Osteoblast (primary cell): ENCODE data around the gene WDR36. TPM values are rescaled to one million over a fixed set of nuclear protein-coding genes. Genes with fewer than 3 reads are reported as not detected.

Experiments
- DNase-seq: peaks from one replicate; pipeline ENCODE4 v3.0.0; 2011; ENCODE audit warnings: low spot score, mixed read lengths; ENCODE audit not compliant: insufficient read length; ENCODE audit errors: missing footprints
- H2AFZ ChIP-seq: 2 replicates; pipeline ENCODE4 v1.6.0; 2011; ENCODE audit warnings: mild to moderate bottlenecking, low read length
- H3K27ac ChIP-seq: 2 replicates; pipeline ENCODE4 v1.5.1; 2011; ENCODE audit warnings: mild to moderate bottlenecking, low read depth, low read length, moderate library complexity
- H3K27me3 ChIP-seq: 2 replicates; pipeline ENCODE4 v1.6.0; 2012; ENCODE audit warnings: mild to moderate bottlenecking, control low read depth, inconsistent platforms, low read length, moderate library complexity; ENCODE audit not compliant: insufficient read depth
- H3K36me3 ChIP-seq: 2 replicates; pipeline ENCODE4 v1.5.1; 2011; ENCODE audit warnings: mild to moderate bottlenecking, low read length, control low read depth, moderate library complexity; ENCODE audit not compliant: insufficient read depth
- H3K4me1 ChIP-seq: 2 replicates; pipeline ENCODE4 v1.5.1; 2011; ENCODE audit warnings: mild to moderate bottlenecking, low read length, control low read depth, moderate library complexity; ENCODE audit not compliant: insufficient read depth
- H3K4me2 ChIP-seq: 2 replicates; pipeline ENCODE4 v1.6.0; 2011; ENCODE audit warnings: mild to moderate bottlenecking, low read length; ENCODE audit not compliant: insufficient read depth
- H3K4me3 ChIP-seq: fragments of 200-600 bp; sonication (generic); 3 replicates; pipeline ENCODE4 v1.5.1; 2012; ENCODE audit warnings: mild to moderate bottlenecking, low read length, inconsistent platforms; ENCODE audit not compliant: insufficient read depth
- H3K79me2 ChIP-seq: 2 replicates; pipeline ENCODE4 v1.6.0; 2012; ENCODE audit warnings: mild to moderate bottlenecking, low read length, control low read depth, inconsistent platforms; ENCODE audit not compliant: insufficient read depth
- H3K9me3 ChIP-seq: 2 replicates; pipeline ENCODE4 v1.5.1; 2011; ENCODE audit warnings: low read depth, low read length, control low read depth
- H4K20me1 ChIP-seq: 2 replicates; pipeline ENCODE4 v1.6.0; 2012; ENCODE audit warnings: mild to moderate bottlenecking, low read length, control low read depth; ENCODE audit not compliant: insufficient read depth
- total RNA-seq: library from RNA; depleted of rRNA; stranded (reverse); fragments of >200 nt; gene quantifications from 2 replicates; pipeline ENCODE4 v1.2.3, GENCODE V29; 2012
- TF ChIP-seq, protein P1 (sequence below): IDR thresholded peaks from 2 replicates; pipeline ENCODE4 v1.5.1; 2011; ENCODE audit warnings: mild to moderate bottlenecking, low read depth, low read length, moderate library complexity; ENCODE audit errors: extremely low read depth

The WDR36 gene
- total RNA-seq, 1 donor = 44.5 TPM

DNA sequence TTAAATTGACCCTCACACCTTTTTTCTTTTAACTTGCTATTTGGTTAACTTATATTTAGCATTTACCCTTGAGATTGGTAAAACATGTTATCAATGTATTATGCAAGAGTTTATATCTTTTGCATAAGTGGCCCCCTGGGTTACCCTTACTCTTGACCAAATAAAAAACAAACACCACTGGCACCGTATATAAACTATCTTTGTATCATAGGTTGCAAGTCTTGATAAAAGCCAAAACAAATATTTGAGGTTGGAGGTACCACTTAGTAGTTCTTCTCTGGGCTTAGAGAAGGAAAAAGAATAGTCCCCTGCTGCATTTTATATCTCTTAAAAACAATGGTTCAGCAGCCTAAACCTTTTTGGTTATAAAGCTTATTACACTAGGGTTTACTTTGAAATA lies 61.3 kb downstream of the WDR36 start:
- H3K79me2 ChIP-seq = no peaks in the 10 kb centered on the region
- H3K36me3 ChIP-seq = no peaks in the 10 kb centered on the region
- no peak overlapping the region for H3K27ac ChIP-seq
- no peaks in the 10 kb centered on the region for H3K27me3 ChIP-seq
- H3K4me1 ChIP-seq = no peaks in the 10 kb centered on the region
- no peak overlapping the region for H3K4me2 ChIP-seq
- H3K9me3 ChIP-seq = no peaks in the 10 kb centered on the region
- H2AFZ ChIP-seq = no peak overlapping the region
- TF ChIP-seq, protein P1, sequence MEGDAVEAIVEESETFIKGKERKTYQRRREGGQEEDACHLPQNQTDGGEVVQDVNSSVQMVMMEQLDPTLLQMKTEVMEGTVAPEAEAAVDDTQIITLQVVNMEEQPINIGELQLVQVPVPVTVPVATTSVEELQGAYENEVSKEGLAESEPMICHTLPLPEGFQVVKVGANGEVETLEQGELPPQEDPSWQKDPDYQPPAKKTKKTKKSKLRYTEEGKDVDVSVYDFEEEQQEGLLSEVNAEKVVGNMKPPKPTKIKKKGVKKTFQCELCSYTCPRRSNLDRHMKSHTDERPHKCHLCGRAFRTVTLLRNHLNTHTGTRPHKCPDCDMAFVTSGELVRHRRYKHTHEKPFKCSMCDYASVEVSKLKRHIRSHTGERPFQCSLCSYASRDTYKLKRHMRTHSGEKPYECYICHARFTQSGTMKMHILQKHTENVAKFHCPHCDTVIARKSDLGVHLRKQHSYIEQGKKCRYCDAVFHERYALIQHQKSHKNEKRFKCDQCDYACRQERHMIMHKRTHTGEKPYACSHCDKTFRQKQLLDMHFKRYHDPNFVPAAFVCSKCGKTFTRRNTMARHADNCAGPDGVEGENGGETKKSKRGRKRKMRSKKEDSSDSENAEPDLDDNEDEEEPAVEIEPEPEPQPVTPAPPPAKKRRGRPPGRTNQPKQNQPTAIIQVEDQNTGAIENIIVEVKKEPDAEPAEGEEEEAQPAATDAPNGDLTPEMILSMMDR = no peak
- no peak for DNase-seq
- H3K4me3 ChIP-seq = no peak overlapping the region
- H4K20me1 ChIP-seq = no peaks in the 10 kb centered on the region

DNA sequence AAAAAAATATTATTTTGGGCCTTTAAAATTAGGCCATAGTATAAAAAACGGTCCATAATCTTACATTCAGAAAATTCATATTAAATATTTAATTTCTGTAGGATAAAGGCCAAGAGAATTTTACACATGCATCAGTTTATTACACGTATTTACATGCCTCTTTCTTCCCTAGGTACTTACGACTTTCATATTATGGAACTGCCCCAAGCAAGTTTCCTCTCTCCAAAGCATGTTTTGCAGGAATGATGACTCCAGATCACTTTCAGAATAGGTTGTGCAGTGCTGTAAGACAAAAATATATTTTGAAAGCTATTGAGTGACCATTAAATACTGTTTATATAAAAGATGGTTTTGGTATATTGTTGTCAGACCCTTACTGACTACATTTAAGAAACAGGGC lies 61.8 kb downstream of the WDR36 start:
- TF ChIP-seq, protein P1 = no peak
- no peaks in the 10 kb centered on the region for H3K79me2 ChIP-seq
- H2AFZ ChIP-seq = peak overlapping the region; percentile 26
- no peaks in the 10 kb centered on the region for H3K9me3 ChIP-seq
- no peaks in the 10 kb centered on the region for H3K4me1 ChIP-seq
- no peak overlapping the region for H3K27ac ChIP-seq
- no peak overlapping the region for H3K4me2 ChIP-seq
- H3K27me3 ChIP-seq = no peaks in the 10 kb centered on the region
- no peak for DNase-seq
- no peaks in the 10 kb centered on the region for H4K20me1 ChIP-seq
- H3K36me3 ChIP-seq = no peaks in the 10 kb centered on the region
- H3K4me3 ChIP-seq = no peak overlapping the region

DNA sequence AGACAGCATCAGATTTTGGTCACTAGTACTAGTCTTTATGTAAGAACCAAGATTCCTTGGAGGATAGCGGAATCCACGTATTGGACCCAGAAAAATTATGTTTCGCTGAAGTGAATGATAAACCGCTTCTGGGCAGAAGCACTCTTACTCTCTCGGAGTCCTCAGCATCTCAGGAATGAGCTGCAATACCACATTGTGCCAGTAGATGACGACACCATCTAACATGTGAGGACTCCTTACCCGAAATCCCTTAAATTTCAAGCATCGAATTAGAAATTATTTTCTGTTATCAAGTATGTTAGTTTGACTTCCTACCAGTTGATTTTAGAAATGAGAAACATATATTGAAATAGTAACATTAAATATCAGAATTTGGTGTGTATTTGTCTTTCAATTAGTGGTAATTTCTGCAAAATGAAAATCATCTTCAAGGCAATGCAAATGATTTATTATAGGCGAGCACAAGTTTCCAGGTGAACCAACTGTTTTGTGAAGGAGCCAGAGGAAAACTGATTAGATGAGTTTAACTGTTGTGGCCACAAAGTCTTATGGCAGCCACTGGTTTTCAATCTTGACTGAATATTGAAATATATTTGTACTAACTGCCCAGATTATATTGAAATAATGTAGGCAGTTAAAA lies 66.1 kb downstream of the WDR36 start:
- Histone ChIP-seq H3K4me1 (no peaks in the 10 kb centered on the region), H4K20me1 (no peaks in the 10 kb centered on the region), H3K4me2 (peak overlapping the region; percentile 63), H3K36me3 (no peaks in the 10 kb centered on the region), H3K9me3 (no peaks in the 10 kb centered on the region), H3K4me3 (peak overlapping the region; percentile 22), H3K79me2 (no peaks in the 10 kb centered on the region), H2AFZ (peak overlapping the region; percentile 65), H3K27ac (no peak overlapping the region), H3K27me3 (no peaks in the 10 kb centered on the region)
- TF ChIP-seq, protein P1 = peak; percentile 100
- DNase-seq = no peak

DNA sequence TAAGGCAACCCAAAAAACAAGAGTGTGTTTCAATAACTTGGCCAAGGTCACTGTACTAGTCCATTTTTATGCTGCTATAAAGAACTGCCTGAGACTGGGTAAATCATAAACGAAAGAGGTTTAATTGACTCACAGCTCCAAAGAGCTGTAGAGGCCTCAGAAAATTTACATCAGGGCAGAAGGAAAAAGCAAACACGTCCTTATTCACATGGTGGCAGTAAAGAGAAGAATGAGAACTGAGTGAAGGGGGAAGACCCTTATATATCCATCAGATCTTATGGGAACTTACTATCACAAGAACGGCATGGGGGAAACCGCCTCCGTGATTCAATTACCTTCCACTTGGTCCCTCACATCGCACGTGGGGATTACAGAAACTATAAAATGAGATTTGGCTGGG lies 67.7 kb downstream of the WDR36 start:
- TF ChIP-seq, protein P1 = no peak
- Histone ChIP-seq H3K27me3 (no peaks in the 10 kb centered on the region), H2AFZ (no peak overlapping the region)

More for the DNA sequence above, 67.7 kb downstream of the WDR36 start:
- H3K4me2 ChIP-seq = no peak overlapping the region
- H3K79me2 ChIP-seq = no peaks in the 10 kb centered on the region
- DNase-seq = no peak
- H4K20me1 ChIP-seq = no peaks in the 10 kb centered on the region
- H3K4me1 ChIP-seq = no peaks in the 10 kb centered on the region
- no peak overlapping the region for H3K27ac ChIP-seq
- H3K4me3 ChIP-seq = no peak overlapping the region
- H3K36me3 ChIP-seq = no peaks in the 10 kb centered on the region
- H3K9me3 ChIP-seq = no peaks in the 10 kb centered on the region
